Cerebellar nuclear complex (tissue), 1 donor: Measurements from ENCODE around the gene NTSR1.

Experiments
- DNase-seq, 2 experiments: peaks; one replicate each; lab custom pipeline; 2025; lab: John Stamatoyannopoulos, UW

NTSR1 gene

DNA sequence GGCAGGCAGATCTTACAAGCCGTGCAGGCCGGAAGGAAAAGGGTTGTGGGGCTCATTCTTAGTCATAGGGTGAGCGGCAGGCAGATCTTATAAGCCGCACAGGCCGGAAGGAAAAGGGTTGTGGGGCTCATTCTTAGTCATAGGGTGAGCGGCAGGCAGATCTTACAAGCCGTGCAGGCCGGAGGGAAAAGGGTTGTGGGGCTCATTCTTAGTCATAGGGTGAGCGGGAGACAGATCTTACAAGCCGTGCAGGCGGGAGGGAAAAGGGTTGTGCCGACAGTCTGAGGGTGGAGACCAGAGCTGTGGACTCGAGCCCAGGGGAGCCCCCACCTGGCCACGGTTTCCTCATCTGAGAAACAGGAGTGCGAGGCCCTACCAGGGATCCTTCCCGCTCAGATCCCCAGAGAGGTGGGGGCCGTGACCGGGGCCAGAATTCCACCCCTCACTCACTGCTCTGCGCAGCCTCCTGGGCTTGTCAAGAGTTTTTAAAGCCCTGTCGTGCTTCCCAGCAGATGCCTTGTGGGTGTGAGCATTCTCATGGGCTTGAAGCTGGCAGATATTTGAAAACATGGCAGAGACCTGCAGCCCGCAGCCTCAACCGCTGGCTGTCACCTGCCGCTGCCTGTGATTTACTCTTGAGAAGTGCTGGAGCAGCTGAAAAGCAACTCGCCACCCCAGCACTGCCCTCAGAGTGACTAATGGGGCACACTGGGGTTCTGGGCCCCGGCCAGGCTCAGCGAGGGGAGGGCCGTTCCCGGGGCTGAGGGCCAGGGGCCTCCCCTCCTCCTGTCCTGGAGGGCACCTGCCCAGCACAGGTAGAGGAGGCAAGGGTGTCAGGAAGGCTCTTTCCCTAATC lies 31.9 kb downstream of the NTSR1 start:
- DNase-seq: no peak

DNA sequence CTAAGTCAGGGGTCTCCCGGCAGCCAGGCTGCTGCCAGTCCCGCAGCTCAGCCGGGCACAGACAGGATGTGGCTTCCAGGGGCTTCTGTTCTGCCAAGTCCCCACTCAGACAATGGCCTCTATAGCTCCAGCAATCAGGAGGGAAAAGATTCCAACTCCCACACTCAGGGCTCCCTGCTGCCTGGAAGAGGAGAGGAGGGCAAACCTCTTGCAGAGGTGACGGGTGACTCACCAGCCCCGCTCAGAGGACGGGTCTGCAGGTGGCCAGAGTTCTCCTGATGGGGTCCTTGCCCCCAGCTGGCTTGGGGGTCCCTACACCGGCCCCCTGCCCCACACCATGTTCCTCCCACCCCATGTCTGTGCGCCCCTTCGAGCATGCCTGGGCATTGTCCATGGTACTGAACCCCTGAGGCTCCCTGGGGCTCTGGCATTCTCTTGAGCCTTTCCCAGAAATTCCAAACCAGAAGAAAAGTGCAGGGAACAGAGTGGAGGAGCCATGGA lies 32.6 kb downstream of the NTSR1 start:
- no peak for DNase-seq

DNA sequence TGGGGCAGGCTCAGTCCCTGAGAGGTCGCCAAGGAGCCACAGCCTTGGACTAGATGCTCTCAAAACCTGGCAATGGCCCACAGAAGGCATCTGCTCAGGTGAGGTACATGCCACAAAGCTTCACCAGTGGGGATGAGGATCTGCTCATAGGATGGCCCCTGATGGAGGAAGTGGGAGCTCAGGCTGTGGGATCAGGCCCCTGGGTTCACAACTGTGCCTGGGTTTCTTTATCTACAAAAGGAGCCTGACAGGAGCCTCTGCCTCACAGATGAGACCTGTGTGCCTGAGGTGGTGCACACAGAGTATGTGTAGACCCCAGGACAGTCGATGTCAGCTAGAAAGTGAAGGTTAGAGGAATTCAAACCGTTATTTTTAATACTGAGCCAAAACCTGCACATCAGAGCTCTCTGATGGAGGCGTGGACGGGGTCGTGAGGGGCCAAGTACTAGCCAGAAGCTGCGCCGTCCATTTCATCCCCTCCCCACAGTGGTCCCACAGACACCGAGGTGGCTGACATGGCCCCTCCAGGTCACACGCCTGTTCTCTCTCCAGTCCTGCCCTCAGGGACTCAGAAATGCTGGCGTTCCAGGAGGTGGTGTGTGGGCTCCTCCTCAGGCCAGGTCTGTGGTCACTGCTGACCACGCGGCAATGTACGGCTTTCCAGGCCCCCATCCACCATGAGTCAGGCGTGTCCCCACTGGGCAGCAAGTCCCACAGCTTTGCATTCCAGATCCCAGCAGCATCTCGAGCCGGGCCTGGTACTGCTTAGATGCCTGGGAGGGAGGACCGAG lies 33.3 kb downstream of the NTSR1 start:
- no peak for DNase-seq

DNA sequence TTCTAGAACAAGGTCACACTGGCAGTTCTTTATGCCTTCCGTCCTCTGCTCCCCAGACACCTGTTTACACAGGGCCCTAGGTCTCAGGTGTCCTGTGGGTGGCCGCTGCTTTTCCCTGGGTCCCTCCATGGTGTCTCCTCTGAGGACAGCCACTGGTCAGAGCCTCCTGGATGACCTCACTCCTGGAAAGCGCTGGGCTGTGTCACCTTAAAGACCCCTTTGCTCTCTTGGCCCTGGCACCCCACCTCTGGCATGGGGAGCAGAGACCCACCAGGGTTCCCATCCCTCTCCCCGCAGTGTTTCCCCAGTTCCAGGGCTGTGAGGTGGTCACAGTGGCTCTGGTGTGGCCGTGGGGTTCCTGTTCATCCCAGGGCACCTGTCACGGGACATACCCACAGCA lies 33.9 kb downstream of the NTSR1 start:
- DNase-seq: no peak

DNA sequence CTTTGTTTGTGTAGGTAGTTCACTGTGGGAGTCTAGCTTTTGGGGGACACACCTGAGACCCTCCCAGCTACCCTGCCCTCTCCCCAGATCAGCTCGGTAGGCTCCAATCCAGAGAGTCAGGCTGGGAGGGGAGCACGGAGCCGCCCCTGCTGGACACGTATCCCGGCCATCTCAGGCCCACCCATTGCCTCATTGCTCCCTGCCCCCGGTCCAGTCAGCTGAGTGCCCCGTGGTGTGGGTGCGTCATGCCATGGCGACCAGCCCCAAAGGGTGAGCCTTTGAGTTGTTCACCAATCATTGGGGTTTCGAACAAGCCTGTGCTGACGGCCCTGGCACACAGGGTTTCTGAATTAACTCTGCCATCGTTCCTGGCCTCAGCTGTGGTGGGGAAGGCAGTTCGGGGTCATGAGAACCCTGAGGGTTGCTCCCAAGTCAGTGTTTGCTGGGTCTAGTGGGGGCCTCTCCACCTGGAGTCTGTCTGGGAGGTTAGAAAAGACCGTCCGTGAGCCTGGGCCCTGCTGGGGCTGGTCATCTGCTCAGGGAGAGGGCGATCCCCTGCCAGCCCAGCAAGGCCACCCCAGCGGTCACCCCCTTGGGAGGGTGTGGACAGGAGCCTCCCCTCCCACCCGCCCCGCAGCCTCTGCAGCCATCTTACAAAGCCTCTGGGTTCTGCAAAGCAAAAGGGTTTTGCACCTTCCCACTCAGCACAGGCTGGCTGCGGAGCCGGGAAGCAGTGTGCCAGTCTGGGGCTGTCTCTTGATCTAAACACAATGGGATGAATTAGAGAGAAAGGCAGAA lies 34.5 kb downstream of the NTSR1 start:
- no peak for DNase-seq

DNA sequence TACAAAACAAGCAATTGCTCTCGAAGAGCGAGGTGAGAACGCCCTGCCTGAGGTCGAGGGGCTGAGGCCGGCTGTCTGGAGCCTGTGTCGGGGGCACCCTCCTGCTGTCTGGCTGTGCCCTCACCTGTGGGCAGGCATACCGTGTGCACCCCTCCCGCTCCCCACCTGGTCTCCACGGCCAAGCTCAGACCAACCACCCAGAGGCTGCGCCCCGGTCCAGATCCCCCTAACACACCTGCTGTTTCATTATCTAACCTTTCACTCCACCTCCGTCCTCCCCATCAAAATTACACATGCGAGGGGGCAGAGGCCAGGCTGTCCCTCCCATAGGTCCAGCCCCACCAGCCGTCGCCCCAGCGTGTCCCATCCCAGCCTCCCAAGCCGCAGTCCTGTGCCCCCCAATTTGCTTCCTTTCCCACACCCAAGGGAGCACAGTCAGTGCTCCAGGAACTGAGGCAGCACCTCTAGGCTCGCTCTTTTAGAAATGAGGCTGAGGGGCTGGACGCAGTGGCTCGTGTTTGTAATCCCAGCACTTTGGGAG lies 35.2 kb downstream of the NTSR1 start:
- DNase-seq: no peak

DNA sequence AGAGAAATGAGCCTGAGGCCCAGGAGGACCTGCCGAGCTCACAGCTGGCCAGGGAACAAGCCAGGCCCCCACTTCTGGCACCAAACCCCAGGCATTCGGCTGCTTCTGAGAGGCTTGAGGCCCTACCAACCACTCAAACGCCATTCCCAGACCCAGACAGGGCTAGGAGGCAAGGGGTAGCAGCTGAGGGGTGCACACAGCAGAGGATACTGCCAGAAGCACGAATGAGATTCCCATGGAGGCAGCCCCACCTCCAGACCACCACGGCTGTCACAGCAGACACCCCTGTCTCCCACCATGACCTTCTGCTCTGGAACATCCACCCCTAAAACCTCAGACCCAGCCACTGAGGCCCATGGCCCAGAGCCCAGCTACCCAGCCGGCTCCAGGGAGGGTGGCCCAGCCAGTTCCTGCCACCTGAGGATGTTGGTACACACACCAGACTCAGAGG lies 36.1 kb downstream of the NTSR1 start:
- DNase-seq: no peak

DNA sequence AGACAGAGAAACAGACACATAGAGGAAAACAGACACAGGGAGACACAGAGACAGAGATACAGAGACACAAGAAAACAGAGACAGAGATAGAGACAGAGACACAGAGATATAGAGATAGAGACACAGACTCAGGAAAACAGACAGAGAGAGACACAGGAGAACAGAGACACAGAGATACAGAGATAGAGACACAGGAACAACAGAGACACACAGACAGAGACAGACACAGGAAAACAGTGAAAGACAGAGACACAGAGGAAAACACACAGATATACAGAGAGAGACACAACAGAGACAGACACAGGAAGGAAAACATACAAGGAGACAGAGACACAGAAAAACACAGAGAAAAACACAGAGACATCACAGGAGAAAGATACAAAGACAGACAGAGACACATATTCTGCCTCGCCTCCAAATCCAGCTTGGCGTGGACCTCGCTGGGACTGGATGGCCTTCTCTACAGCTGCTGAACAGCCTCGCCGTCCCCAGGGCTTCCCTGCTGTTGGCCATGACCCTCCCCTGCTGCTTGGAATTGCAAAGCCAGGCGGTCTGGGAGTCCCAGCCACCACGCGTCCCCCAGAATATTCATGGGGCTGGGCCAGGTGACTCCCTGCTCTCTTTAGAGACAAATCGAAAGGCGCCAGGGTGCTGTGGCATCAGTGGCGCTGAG lies 36.8 kb downstream of the NTSR1 start:
- no peak for DNase-seq

DNA sequence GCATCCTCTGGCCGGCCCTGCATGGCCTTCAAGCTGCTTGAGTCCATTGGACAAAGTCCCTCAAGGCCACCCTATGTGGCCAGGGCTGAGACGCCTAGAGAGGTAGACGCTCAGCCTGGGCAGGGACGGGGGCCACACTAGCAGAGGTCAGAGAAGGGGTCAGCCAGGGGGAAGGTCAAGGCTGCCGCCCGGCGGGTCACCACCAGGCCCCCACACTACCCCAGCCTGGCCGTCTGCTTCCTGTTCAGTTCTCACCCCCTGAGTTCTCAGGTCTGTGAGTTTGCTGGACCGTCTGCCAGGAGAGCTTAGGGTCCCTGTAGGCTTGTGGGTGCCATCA lies 37.3 kb downstream of the NTSR1 start:
- DNase-seq: no peak

GRCh38 chr20:62748311-62748710 lies 39.7 kb downstream of the NTSR1 start:
- no peak for DNase-seq

- DNase-seq: no peak
Observed at GRCh38 chr20:62749851-62750445, 41.3 kb downstream of the NTSR1 start.

GRCh38 chr20:62751551-62752150 lies 43.0 kb downstream of the NTSR1 start:
- DNase-seq: no peak

GRCh38 chr20:62752181-62752670 lies 43.6 kb downstream of the NTSR1 start:
- no peak for DNase-seq

GRCh38 chr20:62752671-62753501 lies 44.2 kb downstream of the NTSR1 start:
- DNase-seq: no peak

- no peak for DNase-seq
Observed at GRCh38 chr20:62753626-62754025, 45.0 kb downstream of the NTSR1 start.

- DNase-seq: no peak
Observed at GRCh38 chr20:62754122-62754990, 45.7 kb downstream of the NTSR1 start.

GRCh38 chr20:62754991-62755356 lies 46.3 kb downstream of the NTSR1 start:
- DNase-seq: no peak
